HepG2 (cell line): ENCODE measurements around the gene GRK6. TPM values are rescaled to one million over a fixed set of nuclear protein-coding genes. Genes with fewer than 3 reads are reported as not detected.

Experiments
- AHDC1 ChIP-seq: sonication (generic); formaldehyde crosslinking; IDR thresholded peaks from 2 replicates; pipeline ENCODE4 v1.5.1; 2020; ENCODE audit warnings: mild to moderate bottlenecking, missing genetic modification reagents, borderline replicate concordance
- DBP ChIP-seq: sonication (generic); formaldehyde crosslinking; IDR thresholded peaks from 2 replicates; pipeline ENCODE4 v1.4.0; 2020; ENCODE audit warnings: missing genetic modification reagents; ENCODE audit errors: not compliant biosample characterization
- HMGXB4 ChIP-seq, 2 experiments: sonication (generic) in 1 of 2; formaldehyde crosslinking in 1 of 2; IDR thresholded peaks; 2 replicates each; pipeline versions ENCODE4 v1.4.0 to v1.6.1; 2018 to 2020; ENCODE audit warnings: missing genetic modification reagents in 2 of 2, borderline replicate concordance in 1 of 2, low read depth in 1 of 2, mild to moderate bottlenecking in 1 of 2, missing biosample characterization in 1 of 2
- HOXA9 ChIP-seq: sonication (generic); formaldehyde crosslinking; IDR thresholded peaks from 2 replicates; pipeline ENCODE4 v1.8.1; 2022; ENCODE audit warnings: missing genetic modification reagents, mild to moderate bottlenecking, moderate library complexity, borderline replicate concordance
- PTBP1 ChIP-seq: fragments of 200-400 bp; formaldehyde crosslinking; IDR thresholded peaks from 2 replicates; pipeline ENCODE4 v1.6.1; 2018; ENCODE audit warnings: low read length, low read depth; ENCODE audit not compliant: poor library complexity, severe bottlenecking
- SIX4 ChIP-seq: sonication (generic); formaldehyde crosslinking; IDR thresholded peaks from 2 replicates; pipeline ENCODE4 v1.4.0; 2020; ENCODE audit warnings: missing genetic modification reagents
- SOX5 ChIP-seq: IDR thresholded peaks from 2 replicates; pipeline ENCODE4 v1.6.1; 2016; ENCODE audit warnings: borderline replicate concordance
- TCF7L2 ChIP-seq: IDR thresholded peaks from 2 replicates; pipeline ENCODE4 v1.6.1; 2011; ENCODE audit warnings: mild to moderate bottlenecking, low read depth, low read length, moderate library complexity
- TRIM22 ChIP-seq: fragments of 450-650 bp; IDR thresholded peaks from 2 replicates; pipeline ENCODE4 v1.6.1; 2017
- ZFP41 ChIP-seq: sonication (generic); formaldehyde crosslinking; IDR thresholded peaks from 2 replicates; pipeline ENCODE4 v1.4.0; 2020; ENCODE audit warnings: mild to moderate bottlenecking, missing genetic modification reagents, borderline replicate concordance
- ZNF546 ChIP-seq: sonication (generic); formaldehyde crosslinking; conservative IDR thresholded peaks from 2 replicates; pipeline ENCODE4 v1.8.1; 2023; ENCODE audit warnings: mild to moderate bottlenecking, missing genetic modification reagents
- ZNF556 ChIP-seq: sonication (generic); formaldehyde crosslinking; IDR thresholded peaks from 2 replicates; pipeline ENCODE4 v1.4.0; 2020; ENCODE audit warnings: mild to moderate bottlenecking, missing genetic modification reagents, borderline replicate concordance
- ZNF703 ChIP-seq: sonication (generic); formaldehyde crosslinking; IDR thresholded peaks from 2 replicates; pipeline ENCODE4 v1.5.1; 2020; ENCODE audit warnings: missing genetic modification reagents, mild to moderate bottlenecking, moderate library complexity, borderline replicate concordance
- ZNF782 ChIP-seq: sonication (generic); formaldehyde crosslinking; IDR thresholded peaks from 2 replicates; pipeline ENCODE4 v1.4.0; 2020; ENCODE audit warnings: missing genetic modification reagents, mild to moderate bottlenecking, borderline replicate concordance
- ZNF788 ChIP-seq: sonication (generic); formaldehyde crosslinking; IDR thresholded peaks from 2 replicates; pipeline ENCODE4 v1.5.0; 2020; ENCODE audit warnings: mild to moderate bottlenecking, missing genetic modification reagents, borderline replicate concordance
- polyA plus RNA-seq, 8 experiments: library from polyadenylated mRNA; depleted of rRNA in 3 of 8; stranded (reverse) in 7 of 8; unstranded in 1 of 8; fragments of >200 nt; fragmentation: Illumina TruSeq in 4 of 8; extraction: Trizol in 4 of 8; gene quantifications; 2 replicates each; pipeline versions ENCODE4 v1.2.1 to v1.2.3, GENCODE V29; 2011 to 2016; ENCODE audit warnings: low read depth in 4 of 8, missing spikeins in 1 of 8, mixed read lengths in 1 of 8; ENCODE audit not compliant: insufficient read depth in 1 of 8
- total RNA-seq, 5 experiments: library from RNA; depleted of rRNA; stranded (reverse); fragments of >200 nt; fragmentation: Illumina TruSeq; extraction: Trizol; gene quantifications; 2 replicates each; pipeline ENCODE4 v1.2.3, GENCODE V29; 2016; ENCODE audit warnings: low read depth in 1 of 5
- TF ChIP-seq, protein P1 (sequence below): sonication (generic); formaldehyde crosslinking; IDR thresholded peaks from 2 replicates; pipeline ENCODE4 v1.4.0; 2020; ENCODE audit warnings: mild to moderate bottlenecking, missing genetic modification reagents

Gene GRK6
- total and polyA plus RNA-seq, 2 of the 13 experiments (the other 11 are each of a cell fraction or from before 2014, with no cell fraction given), result 13.2 to 19.9 TPM

DNA sequence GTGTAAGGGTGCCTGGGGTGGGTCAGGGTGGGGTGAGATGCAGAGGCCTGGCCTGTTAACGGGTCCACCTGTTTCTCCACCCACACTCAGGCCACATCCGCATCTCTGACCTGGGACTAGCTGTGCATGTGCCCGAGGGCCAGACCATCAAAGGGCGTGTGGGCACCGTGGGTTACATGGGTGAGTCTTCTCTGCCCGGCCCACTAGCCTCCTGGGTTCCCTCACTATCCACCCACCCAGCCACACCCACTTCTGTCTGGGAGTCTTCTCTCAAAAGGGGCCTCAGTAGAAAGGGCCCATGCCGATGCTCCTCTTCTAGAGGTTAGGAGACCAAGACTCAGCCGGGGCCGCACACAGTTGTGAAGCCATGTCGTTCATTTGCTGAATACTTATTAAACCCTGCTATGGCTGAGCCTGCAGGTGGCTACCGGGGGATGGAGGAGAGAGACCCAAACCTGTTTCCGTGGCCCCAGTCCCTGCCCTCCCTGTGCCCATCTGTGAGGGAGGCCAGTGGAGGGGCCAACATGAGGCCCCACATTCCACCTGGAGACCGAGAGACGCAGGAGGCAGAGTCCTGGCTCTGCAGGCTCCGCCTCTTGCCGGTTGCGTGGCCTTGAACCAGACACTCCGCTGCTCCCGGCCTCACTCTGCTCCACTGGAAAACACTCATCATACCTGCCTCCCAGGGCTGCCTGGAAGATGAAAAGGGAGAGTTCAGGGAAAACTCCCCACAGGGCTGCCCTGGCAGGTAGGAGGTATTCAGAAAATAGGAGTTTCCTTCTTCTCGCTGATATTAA is 8.7 kb downstream of the GRK6 start (continued):
- TF ChIP-seq ZNF546 (CRISPR knock-in tag) (no peak), AHDC1 (CRISPR knock-in tag) (no peak), ZNF703 (CRISPR knock-in tag) (no peak), ZNF782 (CRISPR knock-in tag) (no peak; the same call in 1 of the 2 replicates), SOX5 (CRISPR knock-in tag) (0 out of 2 replicates have a peak, but pooled peaks have one; percentile 11), HOXA9 (no peak), ZFP41 (CRISPR knock-in tag) (no peak), TRIM22 (no peak), ZNF556 (CRISPR knock-in tag) (peak; percentile 22; the same call in 1 of the 2 replicates), DBP (CRISPR knock-in tag) (no peak), ZNF788 (CRISPR knock-in tag) (0 out of 2 replicates have a peak, but pooled peaks have one; percentile 25), TCF7L2 (no peak), SIX4 (CRISPR knock-in tag) (no peak), HMGXB4 (CRISPR knock-in tag; IDR thresholded peaks at IDR 0.05; ENCODE audit: borderline replicate concordance in 1 of 2, low read depth in 1 of 2) (0 out of 4 replicates have a peak, but pooled peaks of 1 of the 2 experiments have one; percentile 34), PTBP1 (no peak)
- TF ChIP-seq, protein P1, sequence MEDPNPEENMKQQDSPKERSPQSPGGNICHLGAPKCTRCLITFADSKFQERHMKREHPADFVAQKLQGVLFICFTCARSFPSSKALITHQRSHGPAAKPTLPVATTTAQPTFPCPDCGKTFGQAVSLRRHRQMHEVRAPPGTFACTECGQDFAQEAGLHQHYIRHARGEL (CRISPR knock-in tag), result no peak
